Measurements from ENCODE around the gene FANCC. TPM values are rescaled to one million over a fixed set of nuclear protein-coding genes. Genes with fewer than 3 reads are reported as not detected.

The FANCC gene
- total RNA-seq, 2 donors from 2014 or later = 7.5 to 12.5 TPM

DNA sequence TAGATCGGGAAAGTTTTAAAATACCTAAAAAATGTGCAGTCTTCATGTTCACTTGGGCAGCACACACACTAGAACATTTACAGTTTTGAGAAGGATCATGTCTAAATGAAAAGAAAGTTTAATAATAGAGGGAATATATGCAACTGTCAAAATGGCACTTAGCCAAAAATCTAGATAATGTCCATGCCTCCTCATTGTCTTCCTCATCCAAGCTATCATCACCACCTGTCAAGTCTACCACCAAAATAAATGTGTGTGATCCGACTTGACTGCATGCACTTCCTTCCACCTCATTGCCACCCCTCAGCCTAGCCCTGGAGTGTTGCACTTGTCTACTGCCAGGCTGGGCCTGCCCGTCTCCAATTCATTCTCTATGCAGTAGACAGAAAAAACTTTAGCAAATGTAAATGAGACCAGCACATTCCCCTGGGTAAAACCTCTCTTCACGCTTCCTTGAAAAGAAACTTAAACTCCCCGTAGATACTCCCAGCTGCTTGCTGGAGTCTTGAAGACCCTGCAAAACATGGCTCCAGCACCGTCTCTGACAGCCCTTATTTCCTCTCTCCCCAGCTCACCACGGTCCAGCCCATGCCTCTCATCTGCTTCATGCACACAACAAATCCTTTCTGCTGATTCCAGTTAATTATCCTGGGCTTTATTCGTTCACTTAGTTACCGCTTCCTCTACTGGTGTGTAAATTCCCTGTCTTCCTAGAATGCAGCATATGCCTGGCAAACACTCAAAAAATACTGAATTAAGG lies 66.9 kb downstream of the FANCC start:
- intact Hi-C loops (cut with DNase I) = no loop called here
- DNase-seq = no peak
- Histone ChIP-seq H3K36me3 (replicated peaks in 1 of 2; ENCODE audit: insufficient read depth in 1 of 2, low read depth in 2 of 2) (peaks cover 0 to 1% of the 10 kb centered on the region in 2 donors), H3K4me1 (peaks cover 5% of the 10 kb centered on the region), H3K27me3 (no peaks in the 10 kb centered on the region), H3K9me3 (no peaks in the 10 kb centered on the region), H3K4me3 (no peak overlapping the region), H3K27ac (peak overlapping the region in 1 of 4 donors; percentile 10)
- no peak for ATAC-seq
- TF ChIP-seq, protein P1, sequence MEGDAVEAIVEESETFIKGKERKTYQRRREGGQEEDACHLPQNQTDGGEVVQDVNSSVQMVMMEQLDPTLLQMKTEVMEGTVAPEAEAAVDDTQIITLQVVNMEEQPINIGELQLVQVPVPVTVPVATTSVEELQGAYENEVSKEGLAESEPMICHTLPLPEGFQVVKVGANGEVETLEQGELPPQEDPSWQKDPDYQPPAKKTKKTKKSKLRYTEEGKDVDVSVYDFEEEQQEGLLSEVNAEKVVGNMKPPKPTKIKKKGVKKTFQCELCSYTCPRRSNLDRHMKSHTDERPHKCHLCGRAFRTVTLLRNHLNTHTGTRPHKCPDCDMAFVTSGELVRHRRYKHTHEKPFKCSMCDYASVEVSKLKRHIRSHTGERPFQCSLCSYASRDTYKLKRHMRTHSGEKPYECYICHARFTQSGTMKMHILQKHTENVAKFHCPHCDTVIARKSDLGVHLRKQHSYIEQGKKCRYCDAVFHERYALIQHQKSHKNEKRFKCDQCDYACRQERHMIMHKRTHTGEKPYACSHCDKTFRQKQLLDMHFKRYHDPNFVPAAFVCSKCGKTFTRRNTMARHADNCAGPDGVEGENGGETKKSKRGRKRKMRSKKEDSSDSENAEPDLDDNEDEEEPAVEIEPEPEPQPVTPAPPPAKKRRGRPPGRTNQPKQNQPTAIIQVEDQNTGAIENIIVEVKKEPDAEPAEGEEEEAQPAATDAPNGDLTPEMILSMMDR (IDR thresholded peaks at IDR 0.05) = no peak
- no peak for TF ChIP-seq POLR2A (IDR thresholded peaks at IDR 0.05)
- 76 to 78% methylated on average over 9 of the region's 9 CpGs for WGBS, 2 donors

DNA sequence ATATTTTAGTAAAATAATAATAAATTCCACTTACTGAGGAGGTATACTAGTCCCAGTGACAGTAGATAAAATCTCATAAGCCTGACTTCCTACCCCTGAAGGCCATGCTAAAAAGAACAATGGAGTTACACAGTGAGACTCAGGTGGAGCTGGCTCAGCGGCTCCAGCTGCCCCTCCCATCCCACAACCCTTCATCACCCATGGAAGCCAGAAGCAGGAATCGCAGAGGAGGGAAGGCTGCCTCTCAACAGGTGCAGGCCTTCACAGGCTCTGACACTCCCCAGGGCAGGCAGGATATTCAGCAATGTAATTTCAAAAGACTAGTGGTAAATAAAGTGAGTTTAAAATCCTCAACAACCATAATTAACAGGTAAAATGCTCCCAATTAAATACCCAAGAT lies 67.5 kb downstream of the FANCC start:
- peak overlapping the region in 1 of 4 donors; percentile 10 for H3K27ac ChIP-seq
- 5 to 17% methylated on average over 2 of the region's 2 CpGs for WGBS, 2 donors
- TF ChIP-seq, protein P1 (IDR thresholded peaks at IDR 0.05) = no peak
- no peak for TF ChIP-seq POLR2A (IDR thresholded peaks at IDR 0.05)
- ATAC-seq (peak; percentile 74), DNase-seq (peak; percentile 42 to 80 (median 68))
- intact Hi-C loops (cut with DNase I) = no loop called here
- H3K4me3 ChIP-seq = no peak overlapping the region
- peaks cover 5% of the 10 kb centered on the region for H3K4me1 ChIP-seq
- H3K9me3 ChIP-seq = no peaks in the 10 kb centered on the region
- no peaks in the 10 kb centered on the region for H3K27me3 ChIP-seq
- H3K36me3 ChIP-seq (replicated peaks in 1 of 2; ENCODE audit: insufficient read depth in 1 of 2, low read depth in 2 of 2) = peaks cover 0 to 1% of the 10 kb centered on the region in 2 donors

DNA sequence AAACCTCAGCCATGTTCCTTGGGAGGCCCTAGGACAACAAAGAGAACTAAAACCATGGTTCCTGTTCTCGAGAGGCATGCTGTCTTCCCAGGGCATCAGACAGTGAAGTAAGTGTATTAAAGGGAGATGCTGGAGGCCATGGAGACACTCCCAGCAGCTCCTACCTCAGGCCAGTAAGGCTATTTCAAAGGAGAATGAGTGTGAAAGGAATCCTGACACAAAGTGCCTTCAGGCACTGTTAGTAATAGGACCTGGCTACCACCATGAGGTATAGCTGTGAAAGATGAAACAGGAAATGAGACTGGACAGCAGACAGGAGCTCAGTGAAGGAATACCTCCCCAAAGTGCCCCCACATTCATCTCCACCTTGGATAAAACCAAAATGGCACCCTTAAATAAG lies 71.0 kb downstream of the FANCC start:
- Histone ChIP-seq H3K36me3 (replicated peaks in 1 of 2; ENCODE audit: insufficient read depth in 1 of 2, low read depth in 2 of 2) (peaks cover 0 to 1% of the 10 kb centered on the region in 2 donors), H3K4me3 (no peak overlapping the region), H3K27me3 (no peaks in the 10 kb centered on the region), H3K4me1 (peaks cover 5% of the 10 kb centered on the region), H3K27ac (no peak overlapping the region), H3K9me3 (no peaks in the 10 kb centered on the region)
- intact Hi-C loops (cut with DNase I) = no loop called here
- WGBS, 2 donors = 95 to 100% methylated on average over 1 of the region's 1 CpG
- TF ChIP-seq POLR2A (IDR thresholded peaks at IDR 0.05) = no peak
- TF ChIP-seq, protein P1 (IDR thresholded peaks at IDR 0.05) = no peak
- ATAC-seq (no peak), DNase-seq (no peak)

DNA sequence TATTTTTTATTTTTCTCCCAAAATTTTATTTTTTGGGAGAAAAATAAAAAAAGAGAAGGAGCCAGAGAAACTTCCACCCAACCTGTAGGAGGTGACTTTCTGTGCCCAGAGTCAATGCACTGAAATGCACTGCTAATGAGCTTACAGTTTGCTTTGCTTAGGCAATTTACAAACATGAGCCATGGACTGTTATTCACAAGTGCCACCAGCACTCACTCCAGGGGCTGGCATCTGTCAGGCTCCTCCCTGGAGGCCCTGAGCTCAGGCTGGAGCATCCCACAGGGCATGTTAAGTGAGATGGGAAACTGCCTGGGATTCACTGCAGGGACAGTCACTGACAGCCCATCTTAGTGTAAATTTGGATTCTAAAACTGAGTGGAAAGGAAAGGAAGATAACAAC lies 74.9 kb downstream of the FANCC start:
- TF ChIP-seq, protein P1 (IDR thresholded peaks at IDR 0.05) = no peak
- TF ChIP-seq POLR2A (IDR thresholded peaks at IDR 0.05) = no peak
- Histone ChIP-seq H3K4me1 (no peaks in the 10 kb centered on the region), H3K4me3 (no peak overlapping the region), H3K27me3 (no peaks in the 10 kb centered on the region), H3K36me3 (replicated peaks in 1 of 2; ENCODE audit: insufficient read depth in 1 of 2, low read depth in 2 of 2) (peaks cover 0 to 1% of the 10 kb centered on the region in 2 donors), H3K9me3 (no peaks in the 10 kb centered on the region), H3K27ac (no peak overlapping the region)
- DNase-seq = no peak
- intact Hi-C loops (cut with DNase I) = no loop called here
- ATAC-seq = no peak

DNA sequence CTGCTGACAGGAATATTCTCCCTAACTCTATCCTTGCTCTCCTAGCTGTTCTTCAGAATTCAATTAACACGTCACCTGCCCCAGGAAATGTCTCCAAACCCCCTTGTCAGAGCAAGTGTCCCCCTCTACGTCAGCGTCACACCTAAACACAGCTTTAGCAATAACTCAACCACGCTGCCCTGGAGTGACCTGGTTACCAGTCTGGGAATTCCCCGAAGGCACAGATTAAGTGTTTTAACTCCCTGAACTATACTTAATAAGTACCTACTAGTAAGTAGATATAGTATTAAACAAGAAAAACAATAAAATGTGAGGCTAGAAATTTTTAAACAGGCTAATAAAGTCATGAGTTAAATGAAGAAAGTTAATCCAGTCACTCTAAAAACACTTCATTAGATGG lies 78.4 kb downstream of the FANCC start:
- Histone ChIP-seq H3K4me3 (no peak overlapping the region), H3K4me1 (no peaks in the 10 kb centered on the region), H3K36me3 (replicated peaks in 1 of 2; ENCODE audit: insufficient read depth in 1 of 2, low read depth in 2 of 2) (no peaks in the 10 kb centered on the region), H3K9me3 (no peaks in the 10 kb centered on the region), H3K27ac (no peak overlapping the region), H3K27me3 (no peaks in the 10 kb centered on the region)
- DNase-seq (no peak), ATAC-seq (no peak)
- TF ChIP-seq, protein P1 (IDR thresholded peaks at IDR 0.05) = no peak
- no peak for TF ChIP-seq POLR2A (IDR thresholded peaks at IDR 0.05)
- 91 to 98% methylated on average over 5 of the region's 5 CpGs for WGBS, 2 donors
- intact Hi-C loops (cut with DNase I) = no loop called here

All from body of pancreas (tissue), 4 donors.